HS-27A (cell line): ENCODE results near the gene VMAC.

ENCODE experiments used
- DNase-seq: peaks from one replicate; pipeline ENCODE4 v3.0.0-alpha.2; 2012; ENCODE audit warnings: low read depth, missing footprints

The VMAC gene

DNA sequence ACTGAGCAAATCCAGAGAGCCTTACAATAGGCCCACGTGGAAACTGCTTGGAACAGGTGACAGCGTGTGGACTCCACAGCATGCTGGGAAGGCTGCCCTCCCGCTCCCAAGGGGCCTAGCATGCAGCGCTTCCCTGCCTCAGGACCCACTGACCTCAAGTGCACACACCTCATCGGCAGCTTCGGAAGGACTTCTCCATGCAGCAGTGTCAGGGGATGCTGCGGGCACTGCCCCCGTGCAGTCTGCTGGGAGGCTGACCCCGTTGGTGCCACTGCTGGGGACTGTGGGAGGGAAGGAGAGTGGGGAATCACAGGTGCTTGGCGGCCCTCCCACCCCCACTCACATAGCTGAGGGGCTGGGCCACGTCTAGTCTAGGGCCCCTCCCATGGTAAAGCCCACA, 26.6 kb downstream of the VMAC start:
- no peak for DNase-seq

DNA sequence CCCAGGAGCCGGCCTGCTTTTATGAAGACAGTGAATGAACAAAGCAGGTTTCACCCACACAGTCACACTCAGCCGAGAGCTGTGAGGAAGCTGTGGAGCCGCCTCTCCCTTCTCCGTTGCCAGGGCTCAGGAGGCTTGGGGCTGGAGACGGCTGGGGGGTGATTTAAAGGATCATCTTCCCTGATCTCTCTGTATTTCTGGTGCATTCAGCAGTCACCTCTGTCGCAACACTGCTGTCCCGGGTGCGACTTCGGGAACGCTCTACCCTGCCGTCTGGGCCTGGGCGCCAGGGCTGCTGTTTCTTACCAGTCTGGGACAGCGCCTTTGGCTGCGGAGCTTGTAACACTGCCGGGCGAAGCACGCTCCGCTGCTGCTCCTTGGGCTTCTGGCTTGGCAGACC, 27.5 kb downstream of the VMAC start:
- DNase-seq = no peak

DNA sequence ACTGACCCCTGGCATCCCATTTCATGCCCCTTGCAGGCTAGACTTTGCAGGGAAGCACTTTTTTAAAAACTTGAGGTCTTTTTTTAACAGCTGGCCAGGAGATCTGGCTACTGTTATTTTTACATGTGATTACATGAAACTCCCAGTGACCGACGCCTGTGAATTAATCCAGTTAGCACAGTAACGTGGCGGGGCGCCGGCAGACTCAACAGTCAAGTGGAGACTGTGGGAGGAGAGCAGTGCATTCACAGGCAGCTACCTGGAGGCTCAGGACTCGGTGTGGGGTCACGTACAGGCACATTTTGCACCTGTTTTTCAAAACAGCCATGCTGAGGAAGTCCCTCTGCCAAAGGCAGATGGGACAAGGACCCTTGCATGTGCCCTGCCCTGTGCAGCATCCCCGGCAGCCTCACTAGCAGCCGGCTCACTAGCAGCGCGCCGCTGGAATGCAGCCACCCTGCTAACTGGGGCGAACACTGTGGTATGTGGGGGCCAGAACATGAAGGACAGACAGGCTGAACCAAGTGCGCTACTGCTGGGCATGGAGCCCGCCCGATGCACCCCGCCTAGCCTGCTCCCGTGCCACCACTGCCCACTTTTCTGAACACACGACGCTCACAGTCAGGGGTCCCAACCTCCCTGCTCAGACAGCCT, 28.1 kb downstream of the VMAC start:
- DNase-seq = no peak

DNA sequence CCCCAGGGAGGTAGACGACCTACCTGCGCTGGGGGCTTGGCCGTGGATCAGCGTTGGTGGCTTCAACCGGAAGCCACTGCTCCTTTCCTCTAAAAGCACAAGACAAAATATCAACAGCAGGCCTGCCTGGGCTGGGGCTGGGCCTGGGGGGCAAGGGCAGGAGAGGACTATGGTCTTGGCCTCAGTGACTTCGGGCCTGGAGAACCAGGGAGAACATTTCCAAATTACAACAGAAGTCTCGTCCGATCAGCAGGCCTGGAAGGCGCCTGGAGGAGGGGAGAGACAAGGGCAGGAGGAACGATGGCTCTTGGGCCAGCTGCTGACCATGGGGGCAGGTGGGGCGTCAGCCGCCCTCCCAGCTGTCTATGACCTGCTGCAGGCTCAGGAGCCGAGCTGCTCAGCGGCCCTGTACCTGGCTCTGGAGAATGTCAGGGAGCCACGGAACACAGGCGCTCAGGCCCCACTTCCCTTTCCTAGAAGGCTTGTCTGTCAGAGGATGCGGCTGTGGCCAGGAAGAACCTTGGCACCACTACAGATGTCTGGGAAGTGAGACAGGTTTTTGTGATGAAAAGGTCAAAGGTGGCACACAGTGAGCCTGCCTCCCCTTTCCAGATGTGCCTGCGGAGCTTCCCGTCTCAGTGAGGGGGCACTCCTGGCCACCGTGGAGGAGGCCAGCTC, 28.9 kb downstream of the VMAC start:
- DNase-seq = no peak

GRCh38 chr19:5934069-5934401, 29.4 kb downstream of the VMAC start:
- no peak for DNase-seq

DNA sequence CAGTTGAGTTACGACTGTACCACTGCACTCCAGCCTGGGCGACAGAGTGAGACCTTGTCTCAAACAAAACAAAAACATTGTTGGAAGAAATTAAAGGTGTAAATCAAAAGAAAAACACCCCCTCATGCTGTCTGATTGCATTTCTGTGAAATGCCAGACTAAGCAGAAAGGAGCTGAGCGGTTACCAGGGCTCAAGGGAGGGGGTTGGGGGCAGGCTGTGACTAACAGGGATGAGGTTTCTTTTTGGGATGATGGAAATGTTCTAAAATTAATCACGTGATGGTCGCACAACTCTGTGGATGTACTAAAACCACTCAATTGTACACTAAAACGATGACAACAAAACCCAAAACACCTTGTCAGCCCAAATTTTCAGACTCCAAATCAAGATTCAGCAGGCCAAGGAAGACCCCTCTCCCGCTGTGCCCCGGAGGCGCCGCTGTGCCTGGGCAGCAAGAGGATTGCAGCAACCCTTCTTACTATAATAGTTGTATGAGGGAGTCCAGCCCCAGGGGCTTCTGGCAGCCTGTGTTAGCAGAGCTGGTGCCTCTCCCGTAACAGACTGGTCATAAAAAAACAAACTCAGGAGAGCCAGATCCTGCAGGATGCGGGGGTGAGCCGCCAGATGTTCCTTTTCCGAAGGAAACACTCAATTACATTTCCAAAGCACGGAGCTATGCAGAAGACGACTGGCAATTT, 30.3 kb downstream of the VMAC start:
- no peak for DNase-seq

DNA sequence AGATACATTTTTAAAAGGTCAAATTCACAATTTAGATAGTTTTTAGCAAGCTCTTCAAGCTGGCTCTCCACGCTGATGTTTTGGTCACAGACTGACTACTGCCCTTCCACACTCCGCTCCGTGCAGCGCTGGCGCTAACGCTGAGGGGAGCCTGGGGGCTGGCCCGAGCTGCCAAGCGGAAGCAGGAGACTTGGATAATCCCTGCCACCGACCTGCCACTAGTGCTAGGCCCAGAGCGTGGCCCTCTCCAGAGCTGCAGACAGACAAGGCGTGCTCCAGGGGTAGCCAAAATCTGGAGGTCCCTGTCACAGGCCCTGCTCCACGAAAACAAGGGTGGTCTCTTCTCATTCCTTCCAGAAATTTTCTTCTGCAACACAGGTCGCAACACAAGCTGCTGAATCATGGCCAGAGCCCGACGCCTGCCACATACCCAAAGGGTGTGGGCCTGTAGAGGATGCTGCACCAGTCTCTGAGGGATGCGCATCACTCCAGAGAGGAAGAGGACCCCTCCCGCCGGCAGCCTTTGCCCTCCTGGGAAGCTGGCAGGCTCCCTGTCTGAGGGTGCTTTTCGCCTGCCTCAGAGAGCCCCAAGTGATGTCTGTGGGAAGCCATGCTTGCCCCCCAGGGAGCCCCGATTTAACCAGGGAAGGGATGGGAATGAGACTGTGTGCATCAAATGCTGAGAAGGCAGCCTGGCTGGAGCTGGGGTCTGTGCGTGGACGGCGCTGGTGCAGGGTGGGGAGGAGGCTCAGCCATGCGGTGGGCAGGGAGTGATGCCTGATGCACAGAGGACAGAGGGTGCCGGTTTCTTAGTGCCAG, 31.0 kb downstream of the VMAC start:
- DNase-seq = no peak

DNA sequence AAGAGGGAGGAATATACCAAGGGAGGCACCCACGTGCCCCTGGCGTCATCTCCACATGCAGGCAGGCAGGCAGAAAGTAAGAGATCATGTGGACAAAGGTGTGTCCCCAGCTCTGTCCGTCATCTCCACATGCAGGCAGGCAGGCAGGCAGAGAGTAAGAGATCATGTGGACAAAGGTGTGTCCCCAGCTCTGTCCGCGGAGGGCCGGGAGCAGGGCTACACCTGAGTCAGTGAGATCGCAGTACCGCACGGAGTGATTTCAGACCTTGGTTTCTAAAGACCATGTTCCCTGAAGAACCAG, 31.6 kb downstream of the VMAC start:
- no peak for DNase-seq

- no peak for DNase-seq
These were observed 32.9 kb downstream of the VMAC start for GRCh38 chr19:5937550-5937949.

- DNase-seq = no peak
These were observed 35.9 kb downstream of the VMAC start for GRCh38 chr19:5940260-5941208.

DNA sequence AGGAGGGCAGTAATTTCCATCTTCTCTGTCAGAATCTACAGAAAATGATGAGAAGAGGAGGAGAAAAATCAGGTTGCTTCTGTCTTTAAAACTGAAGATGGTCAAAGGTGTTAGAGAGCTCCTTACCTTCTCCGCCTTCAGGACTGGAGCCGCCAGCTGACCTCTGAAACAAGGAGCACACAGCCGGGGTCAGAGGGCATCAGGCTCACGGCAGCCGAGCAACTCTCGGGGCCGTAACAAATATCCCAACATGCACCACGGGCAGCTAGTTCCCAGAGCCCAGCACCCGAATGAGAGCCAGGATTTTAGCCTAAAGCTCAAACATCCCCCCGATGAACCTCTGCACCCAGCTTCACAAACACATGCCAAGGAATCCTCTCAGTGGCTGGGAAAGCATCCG, 37.0 kb downstream of the VMAC start:
- DNase-seq = no peak

DNA sequence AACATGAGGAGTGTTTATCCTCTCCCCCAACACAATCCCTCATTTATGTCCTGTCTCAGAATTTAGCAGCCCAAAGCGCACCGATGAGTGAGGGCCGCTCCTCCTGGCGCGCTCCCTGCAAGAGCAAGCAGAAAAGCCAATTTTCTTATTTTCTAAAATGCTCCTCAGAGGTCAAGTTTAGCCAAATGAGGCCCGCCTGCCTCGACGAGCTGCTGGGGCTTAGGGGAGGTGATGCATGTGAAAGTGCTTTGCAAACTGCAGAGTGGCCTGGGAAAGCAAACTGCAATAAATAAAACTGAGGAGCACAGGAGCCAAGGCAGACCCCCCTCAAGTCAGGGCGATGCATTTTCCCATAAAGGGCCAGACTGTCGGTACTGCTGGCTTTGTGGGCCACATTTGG, 38.4 kb downstream of the VMAC start:
- DNase-seq = no peak

GRCh38 chr19:5943623-5944022, 39.0 kb downstream of the VMAC start:
- DNase-seq = no peak

DNA sequence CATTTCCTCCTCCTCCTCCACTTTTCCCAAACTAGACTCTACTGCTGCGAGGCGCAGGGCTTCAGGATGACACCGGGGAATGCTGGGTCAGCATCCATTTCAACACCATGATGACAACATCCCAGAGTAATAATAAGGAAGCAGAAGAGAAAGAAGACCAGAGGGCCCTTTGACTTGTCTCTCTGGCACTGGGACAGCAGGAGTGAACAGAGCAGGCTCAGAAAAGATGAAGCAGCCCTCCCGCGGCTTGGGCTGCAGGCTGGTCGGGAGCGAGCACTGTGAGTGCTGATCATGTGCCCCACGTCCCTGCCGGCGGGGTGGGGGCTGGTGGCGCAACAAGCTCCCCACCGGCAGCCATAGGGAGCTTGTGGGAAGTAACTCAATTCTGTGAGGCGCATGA, 42.8 kb downstream of the VMAC start:
- no peak for DNase-seq

DNA sequence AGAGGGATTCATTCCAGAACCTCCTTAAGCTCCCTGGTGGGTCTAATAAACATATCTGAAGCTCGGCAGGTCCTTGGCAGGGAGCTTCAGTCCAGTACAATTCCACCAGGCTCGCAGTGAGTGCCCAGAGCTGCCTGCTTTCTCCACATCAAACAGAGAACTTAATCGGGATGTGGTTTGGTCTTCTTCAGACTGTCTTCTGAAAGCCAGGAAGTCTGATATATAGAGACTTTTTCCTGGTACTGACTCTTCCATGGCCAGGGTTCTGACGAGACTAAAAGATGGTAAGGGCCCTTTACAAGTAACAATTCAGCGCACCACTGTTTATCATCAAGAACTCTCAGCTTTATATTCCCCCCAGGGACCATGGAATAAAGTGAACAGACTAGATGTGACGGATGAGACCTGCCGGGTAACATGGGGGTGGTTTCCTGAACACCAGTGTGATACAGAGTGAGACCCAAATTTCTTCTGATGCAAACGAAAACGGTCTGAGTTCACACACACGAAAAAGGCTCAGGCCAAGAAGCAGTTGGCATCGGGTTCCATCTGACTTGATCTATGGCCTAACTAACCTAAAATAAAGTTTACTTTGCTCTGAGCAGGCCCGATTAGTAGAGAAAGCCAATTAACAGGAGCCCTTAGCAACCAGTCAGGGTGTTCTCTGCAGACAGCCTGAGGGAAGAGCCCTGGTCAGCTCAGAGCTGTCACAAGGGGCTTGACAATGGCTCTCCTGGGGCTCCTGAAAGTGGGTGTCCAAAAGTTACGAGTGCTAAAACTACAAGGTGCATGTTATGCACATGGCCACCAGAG, 44.3 kb downstream of the VMAC start:
- DNase-seq = no peak

GRCh38 chr19:5949792-5950305, 45.2 kb downstream of the VMAC start:
- DNase-seq = no peak

DNA sequence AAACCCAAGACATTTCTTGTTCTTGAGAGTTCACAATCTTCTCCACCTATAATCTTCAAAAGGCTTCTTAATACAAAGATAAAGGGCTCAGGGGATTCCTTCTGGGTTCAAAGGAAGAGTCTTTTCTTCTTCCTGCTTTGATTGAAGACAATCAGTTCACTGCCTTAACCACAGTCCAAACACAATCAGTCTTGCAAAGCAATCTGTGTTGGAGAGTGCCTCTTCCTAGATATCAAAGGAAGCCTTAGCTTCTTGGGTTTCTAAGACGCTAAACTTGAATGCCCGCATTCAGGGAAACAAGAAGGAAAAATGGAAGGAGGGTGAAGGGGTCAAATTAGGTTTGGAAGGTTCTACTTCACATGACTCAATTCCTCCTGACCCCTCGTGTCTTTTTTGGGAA, 46.1 kb downstream of the VMAC start:
- no peak for DNase-seq

- DNase-seq = no peak
These were observed 46.7 kb downstream of the VMAC start for GRCh38 chr19:5951338-5951861.

GRCh38 chr19:5952193-5953029, 47.7 kb downstream of the VMAC start:
- no peak for DNase-seq
